Choroid plexus epithelial cell (primary cell): ENCODE results near the gene OBSCN.

Experiments
- DNase-seq: peaks from one replicate; pipeline ENCODE4 v3.0.0-alpha.2; 2010; ENCODE audit warnings: low read depth
- H3K4me3 ChIP-seq: 2 replicates; pipeline ENCODE4 v1.5.1; 2011; ENCODE audit warnings: low read depth, mild to moderate bottlenecking, control low read depth, low read length, moderate library complexity
- TF ChIP-seq, protein P1 (sequence below): conservative IDR thresholded peaks from 2 replicates; pipeline ENCODE4 v1.5.1; 2011; ENCODE audit warnings: low read depth, mild to moderate bottlenecking, control low read depth, inconsistent platforms, low read length, moderate library complexity

The OBSCN gene

DNA sequence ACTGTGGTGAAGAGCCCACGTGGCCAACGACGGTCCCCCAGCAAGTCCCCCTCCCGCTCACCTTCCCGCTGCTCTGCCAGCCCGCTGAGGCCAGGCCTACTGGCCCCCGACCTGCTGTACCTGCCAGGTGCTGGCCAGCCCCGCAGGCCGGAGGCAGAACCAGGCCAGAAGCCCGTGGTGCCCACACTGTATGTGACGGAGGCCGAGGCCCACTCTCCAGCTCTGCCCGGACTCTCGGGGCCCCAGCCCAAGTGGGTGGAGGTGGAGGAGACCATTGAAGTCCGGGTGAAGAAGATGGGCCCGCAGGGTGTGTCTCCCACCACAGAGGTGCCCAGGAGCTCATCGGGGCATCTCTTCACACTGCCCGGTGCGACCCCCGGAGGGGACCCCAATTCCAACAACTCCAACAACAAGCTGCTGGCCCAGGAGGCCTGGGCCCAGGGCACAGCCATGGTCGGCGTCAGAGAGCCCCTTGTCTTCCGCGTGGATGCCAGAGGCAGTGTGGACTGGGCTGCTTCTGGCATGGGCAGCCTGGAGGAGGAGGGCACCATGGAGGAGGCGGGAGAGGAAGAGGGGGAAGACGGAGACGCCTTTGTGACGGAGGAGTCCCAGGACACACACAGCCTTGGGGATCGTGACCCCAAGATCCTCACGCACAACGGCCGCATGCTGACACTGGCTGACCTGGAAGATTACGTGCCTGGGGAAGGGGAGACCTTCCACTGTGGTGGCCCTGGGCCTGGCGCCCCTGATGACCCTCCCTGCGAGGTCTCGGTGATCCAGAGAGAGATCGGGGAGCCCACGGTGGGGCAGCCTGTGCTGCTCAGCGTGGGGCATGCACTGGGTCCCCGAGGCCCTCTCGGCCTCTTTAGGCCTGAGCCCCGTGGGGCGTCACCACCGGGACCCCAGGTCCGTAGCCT, 152.0 kb downstream of the OBSCN start:
- DNase-seq: no peak
- H3K4me3 ChIP-seq: no peak overlapping the region
- TF ChIP-seq, protein P1, sequence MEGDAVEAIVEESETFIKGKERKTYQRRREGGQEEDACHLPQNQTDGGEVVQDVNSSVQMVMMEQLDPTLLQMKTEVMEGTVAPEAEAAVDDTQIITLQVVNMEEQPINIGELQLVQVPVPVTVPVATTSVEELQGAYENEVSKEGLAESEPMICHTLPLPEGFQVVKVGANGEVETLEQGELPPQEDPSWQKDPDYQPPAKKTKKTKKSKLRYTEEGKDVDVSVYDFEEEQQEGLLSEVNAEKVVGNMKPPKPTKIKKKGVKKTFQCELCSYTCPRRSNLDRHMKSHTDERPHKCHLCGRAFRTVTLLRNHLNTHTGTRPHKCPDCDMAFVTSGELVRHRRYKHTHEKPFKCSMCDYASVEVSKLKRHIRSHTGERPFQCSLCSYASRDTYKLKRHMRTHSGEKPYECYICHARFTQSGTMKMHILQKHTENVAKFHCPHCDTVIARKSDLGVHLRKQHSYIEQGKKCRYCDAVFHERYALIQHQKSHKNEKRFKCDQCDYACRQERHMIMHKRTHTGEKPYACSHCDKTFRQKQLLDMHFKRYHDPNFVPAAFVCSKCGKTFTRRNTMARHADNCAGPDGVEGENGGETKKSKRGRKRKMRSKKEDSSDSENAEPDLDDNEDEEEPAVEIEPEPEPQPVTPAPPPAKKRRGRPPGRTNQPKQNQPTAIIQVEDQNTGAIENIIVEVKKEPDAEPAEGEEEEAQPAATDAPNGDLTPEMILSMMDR: no peak

DNA sequence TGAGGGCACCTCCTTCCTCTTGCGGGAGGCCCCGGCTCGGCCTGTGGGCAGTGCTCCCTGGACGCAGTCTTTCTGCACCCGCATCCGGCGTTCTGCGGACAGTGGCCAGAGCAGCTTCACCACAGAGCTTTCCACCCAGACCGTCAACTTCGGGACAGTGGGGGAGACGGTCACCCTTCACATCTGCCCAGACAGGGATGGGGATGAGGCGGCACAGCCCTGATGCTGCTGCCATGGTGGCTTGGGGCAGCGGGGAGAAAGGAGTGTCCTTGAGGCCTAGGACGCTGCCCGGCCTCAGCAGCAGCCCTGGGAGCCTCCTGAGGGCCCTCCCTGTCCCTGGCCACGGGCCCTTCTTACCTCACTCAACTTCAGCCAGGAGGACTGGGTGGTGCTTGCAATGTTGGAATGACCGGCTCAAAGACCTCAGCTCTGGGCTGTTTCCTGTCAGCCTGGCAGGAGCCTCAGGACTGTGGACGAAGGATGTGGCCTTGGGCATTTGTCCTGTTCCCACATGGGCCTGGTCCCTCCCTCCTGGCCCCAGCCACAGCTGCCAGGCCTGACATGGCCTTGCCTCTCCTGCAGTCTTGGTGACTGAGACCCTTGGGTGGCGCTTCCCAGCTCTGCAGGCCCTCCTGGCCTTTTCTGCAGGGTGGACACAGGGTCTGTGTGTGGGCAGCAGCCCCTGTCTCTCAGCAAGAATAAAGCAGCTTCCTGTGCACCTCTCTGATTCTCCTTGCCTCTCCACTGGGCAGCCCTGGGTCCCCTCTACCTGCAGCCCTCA, 152.9 kb downstream of the OBSCN start:
- H3K4me3 ChIP-seq: no peak overlapping the region
- TF ChIP-seq, protein P1: no peak
- no peak for DNase-seq

DNA sequence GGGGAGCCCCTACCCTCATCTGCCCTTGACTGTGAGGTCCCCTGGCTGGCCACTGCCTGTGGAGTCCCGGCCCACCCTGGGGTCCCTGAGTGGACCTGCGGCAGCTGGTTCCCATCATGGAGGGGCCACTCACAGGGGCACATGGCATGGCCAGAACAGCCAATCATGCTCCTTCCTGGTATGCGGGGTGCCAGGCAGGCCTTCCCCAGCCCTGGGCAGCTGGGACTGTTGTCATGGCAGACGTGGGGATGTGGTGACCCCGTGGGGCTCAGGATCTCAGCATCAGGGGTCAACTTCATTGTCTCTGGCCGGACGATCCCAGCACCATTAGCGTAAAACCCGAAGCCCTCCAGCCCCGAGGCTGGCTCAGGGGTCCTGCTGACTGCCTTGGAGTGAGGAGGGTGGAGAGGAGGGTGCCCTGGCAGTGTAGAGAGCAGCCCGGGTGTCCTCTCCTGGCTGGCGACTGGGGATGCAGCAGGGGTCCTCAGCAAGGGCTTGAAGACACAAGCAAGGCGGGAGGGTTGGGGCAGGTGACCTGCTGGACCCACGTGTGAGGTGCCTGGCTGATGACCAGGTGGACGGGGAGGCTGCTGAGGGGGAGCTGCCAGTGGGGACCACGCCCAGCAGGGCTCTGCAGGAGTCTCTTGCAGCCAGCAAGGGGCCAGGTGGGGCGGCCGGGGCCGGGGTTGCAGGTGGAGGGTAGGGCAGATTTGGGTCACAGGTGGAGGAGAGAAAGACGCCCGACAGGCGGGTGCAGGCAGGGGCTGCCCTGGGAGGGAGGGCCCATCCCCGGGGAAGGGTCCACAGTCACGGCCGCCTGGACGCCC, 153.7 kb downstream of the OBSCN start:
- TF ChIP-seq, protein P1: no peak
- H3K4me3 ChIP-seq: no peak overlapping the region
- no peak for DNase-seq

DNA sequence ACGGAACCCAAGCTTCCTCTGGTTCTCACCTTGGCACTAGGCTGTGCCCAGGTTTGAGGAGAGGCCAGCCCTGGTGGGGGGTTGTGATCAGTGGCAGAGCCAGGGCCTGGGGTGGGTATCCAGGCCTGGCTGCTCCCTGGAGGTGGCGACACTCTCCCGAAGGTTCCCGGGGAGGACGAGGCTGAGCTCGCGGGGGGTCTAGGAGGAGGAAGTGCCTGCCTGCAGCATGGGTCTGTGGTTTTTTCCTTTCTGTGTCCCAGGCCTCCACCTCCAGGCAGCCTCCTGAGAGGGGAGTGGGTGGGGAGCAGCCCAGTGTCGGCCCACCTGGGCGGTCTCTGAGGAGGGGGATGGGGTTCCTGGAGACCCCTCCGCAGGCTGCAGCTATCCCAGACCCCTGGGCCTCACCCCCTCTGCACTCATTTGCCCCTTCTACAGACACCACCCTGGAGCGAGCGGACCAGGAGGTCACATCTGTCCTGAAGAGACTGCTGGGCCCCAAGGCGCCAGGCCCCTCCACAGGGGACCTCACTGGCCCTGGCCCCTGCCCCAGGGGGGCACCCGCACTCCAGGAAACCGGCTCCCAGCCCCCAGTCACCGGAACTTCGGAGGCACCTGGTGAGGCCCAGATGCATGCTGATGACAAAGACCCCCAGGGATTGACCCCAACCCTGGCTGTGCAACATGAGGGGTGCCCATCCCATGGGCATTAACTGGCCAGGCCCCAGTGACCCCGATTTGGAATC, 154.5 kb downstream of the OBSCN start:
- no peak for DNase-seq
- TF ChIP-seq, protein P1: no peak
- no peak overlapping the region for H3K4me3 ChIP-seq

DNA sequence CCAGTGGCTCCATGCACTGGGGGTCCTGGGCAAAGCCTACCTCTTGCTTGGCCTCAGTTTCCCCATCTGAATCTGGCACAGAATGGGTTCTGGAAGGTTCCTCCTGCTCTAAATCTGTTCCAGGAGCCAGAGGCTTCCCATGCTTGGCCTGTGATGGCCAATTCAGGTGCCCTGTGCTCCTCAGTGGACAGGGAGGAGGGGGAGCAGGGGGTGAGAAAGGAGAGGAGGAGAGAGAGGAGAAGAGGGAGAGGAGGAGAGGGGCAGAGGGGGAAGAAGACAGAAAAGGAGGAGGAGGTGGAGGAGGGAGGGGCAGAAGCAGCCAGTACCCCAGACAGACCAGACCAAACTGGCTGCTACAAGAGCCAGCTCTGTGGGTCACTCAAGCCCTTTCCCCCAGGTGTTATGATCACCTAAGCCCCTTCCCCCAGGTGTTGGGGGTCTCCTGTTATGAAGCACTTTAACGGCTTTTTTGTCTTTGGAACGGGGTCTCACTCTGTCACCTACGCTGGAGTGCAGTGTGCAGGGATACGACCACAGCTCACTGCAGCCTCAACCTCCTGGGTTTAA, 155.1 kb downstream of the OBSCN start:
- DNase-seq: no peak
- no peak overlapping the region for H3K4me3 ChIP-seq
- TF ChIP-seq, protein P1: no peak

DNA sequence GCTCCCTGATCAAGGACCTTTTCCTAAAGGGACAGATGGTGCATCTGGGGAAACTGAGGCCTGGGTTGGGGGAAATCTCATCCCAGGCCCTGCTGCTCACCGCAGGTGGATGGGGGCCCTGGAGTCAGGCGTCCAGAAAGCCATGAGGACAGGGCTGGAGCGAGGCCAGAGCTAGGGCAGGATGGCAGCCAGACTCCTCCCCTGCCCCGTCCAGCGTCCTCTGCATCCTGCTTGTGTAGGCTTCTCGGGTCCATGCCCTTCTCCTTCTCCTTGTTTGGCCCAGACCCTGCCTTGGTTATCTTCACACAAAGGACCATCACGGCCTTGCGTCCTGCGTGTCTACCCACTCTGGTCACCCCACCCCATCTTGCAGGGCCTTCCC, 155.8 kb downstream of the OBSCN start:
- DNase-seq: no peak
- TF ChIP-seq, protein P1: no peak
- H3K4me3 ChIP-seq: no peak overlapping the region
